GM12878 (cell line): ENCODE data around the gene SGSM2. TPM values are rescaled to one million over a fixed set of nuclear protein-coding genes. Genes with fewer than 3 reads are reported as not detected.

ENCODE experiments used
- ATAC-seq: fragments of 200-7000 bp; cut with Tn5 transposase; 3 replicates; pipeline ENCODE4 v1.9.1; 2020; ENCODE audit warnings: mild to moderate bottlenecking, moderate library complexity
- BruUV-seq: library from RNA; stranded (reverse); fragments of 400-500 nt; replicated peaks from 2 replicates; lab custom pipeline; 2021; lab: Mats Ljungman, UMichigan
- CTCF ChIA-PET: fragments of 300-600 bp; sonication (Branson Sonifier 250); formaldehyde crosslinking; extraction: SDS; loops from one replicate; lab custom pipeline; 2021; ENCODE audit warnings: inconsistent platforms; lab: Yijun Ruan, JAX
- POLR2A ChIA-PET: fragments of 350-600 bp; formaldehyde crosslinking; extraction: SDS; loops from one replicate; lab custom pipeline; 2021; ENCODE audit warnings: inconsistent platforms; lab: Charles Lee
- RAD21 ChIA-PET: fragments of 300-600 bp; sonication (Branson Sonifier 250); formaldehyde crosslinking; loops from one replicate; lab custom pipeline; 2023; ENCODE audit warnings: antibody characterized with exemption; ENCODE audit not compliant: unreplicated experiment; lab: Charles Lee
- SMC1A ChIA-PET: fragments of 300-600 bp; sonication (Branson Sonifier 250); formaldehyde crosslinking; loops from one replicate; lab custom pipeline; 2023; ENCODE audit not compliant: unreplicated experiment, uncharacterized antibody; lab: Charles Lee
- DNase-seq: peaks from one replicate; pipeline ENCODE4 v3.0.0-alpha.2; 2011; ENCODE audit warnings: low read depth, low spot score
- FAIRE-seq: peaks from 3 replicates; lab custom pipeline; 2011; peaks lifted over from hg19 to GRCh38; lab: Jason Lieb, UNC
- H2AFZ ChIP-seq: 2 replicates; pipeline ENCODE4 v1.6.0; 2011; ENCODE audit warnings: low read depth, low read length, control low read depth; ENCODE audit not compliant: control insufficient read depth
- H3K27ac ChIP-seq: 2 replicates; pipeline ENCODE4 v1.5.1; 2011; ENCODE audit warnings: control low read depth; ENCODE audit not compliant: control insufficient read depth, insufficient read depth
- H3K27me3 ChIP-seq, 2 experiments: replicated peaks in 1 of 2; 2 replicates each; pipeline versions ENCODE4 v1.6.0 to v1.6.1; 2011; ENCODE audit warnings: low read length in 1 of 2; ENCODE audit not compliant: control insufficient read depth in 2 of 2, insufficient read depth in 2 of 2
- H3K36me3 ChIP-seq, 2 experiments: 2 replicates each; pipeline ENCODE4 v1.5.1; 2011; ENCODE audit warnings: low read length in 1 of 2; ENCODE audit not compliant: control insufficient read depth in 2 of 2, insufficient read depth in 2 of 2
- H3K4me1 ChIP-seq: 2 replicates; pipeline ENCODE4 v1.6.1; 2011; ENCODE audit warnings: mild to moderate bottlenecking, low read length, moderate library complexity, mixed read lengths; ENCODE audit not compliant: control insufficient read depth, insufficient read depth
- H3K4me2 ChIP-seq: 2 replicates; pipeline ENCODE4 v1.6.0; 2011; ENCODE audit warnings: control low read depth; ENCODE audit not compliant: control insufficient read depth, insufficient read depth
- H3K4me3 ChIP-seq: fragments of 200-600 bp; sonication (generic); 2 replicates; pipeline ENCODE4 v1.5.1; 2016
- H3K79me2 ChIP-seq: 2 replicates; pipeline ENCODE4 v1.6.0; 2011; ENCODE audit warnings: low read length; ENCODE audit not compliant: control insufficient read depth, insufficient read depth
- H3K9ac ChIP-seq: 2 replicates; pipeline ENCODE4 v1.8.0; 2011; ENCODE audit warnings: low read length, control low read depth, mixed read lengths; ENCODE audit not compliant: control insufficient read depth, insufficient read depth
- H3K9me3 ChIP-seq: replicated peaks from 3 replicates; pipeline ENCODE4 v1.5.1; 2011; ENCODE audit warnings: mild to moderate bottlenecking, low read length; ENCODE audit not compliant: control insufficient read depth, insufficient read depth
- H4K20me1 ChIP-seq: 2 replicates; pipeline ENCODE4 v1.6.0; 2011; ENCODE audit not compliant: control insufficient read depth, insufficient read depth
- CBX5 ChIP-seq: sonication (generic); IDR thresholded peaks from 2 replicates; pipeline ENCODE4 v1.6.1; 2016; ENCODE audit warnings: low read depth, moderate library complexity, mild to moderate bottlenecking, inconsistent platforms
- CHD4 ChIP-seq: fragments of 200-600 bp; sonication (generic); IDR thresholded peaks from 2 replicates; pipeline ENCODE4 v1.6.1; 2016; ENCODE audit warnings: mild to moderate bottlenecking
- JUND ChIP-seq: IDR thresholded peaks from 2 replicates; pipeline ENCODE4 v1.6.1; 2012; ENCODE audit warnings: low read depth, mild to moderate bottlenecking, low read length, improper control_type of control experiment, moderate library complexity
- NR2F1 ChIP-seq: fragments of 450-650 bp; conservative IDR thresholded peaks from 2 replicates; pipeline ENCODE4 v1.6.1; 2017; ENCODE audit warnings: mild to moderate bottlenecking
- ZZZ3 ChIP-seq: IDR thresholded peaks from 2 replicates; pipeline ENCODE4 v1.6.1; 2011; ENCODE audit warnings: low read depth; ENCODE audit not compliant: control insufficient read depth, insufficient read length
- WGBS: methylation state at CpG from one replicate; pipeline ENCODE4 v1.1.6; 2016; ENCODE audit warnings: low lambda C conversion rate; ENCODE audit not compliant: insufficient replicate concordance, insufficient coverage; ENCODE audit errors: missing lambda C conversion rate; 5-methylcytosine and 5-hydroxymethylcytosine counted together
- in situ Hi-C: fragments of 300-500 bp; cut with MboI; formaldehyde crosslinking; loops from 9 replicates; pipeline ENCODE4 v1.14.3; 2018; ENCODE audit warnings: mixed read lengths
- intact Hi-C: fragments of 100-400 bp; cut with micrococcal nuclease; formaldehyde crosslinking; loops from one replicate; pipeline ENCODE4 v1.14.2; 2022; ENCODE audit not compliant: unreplicated experiment
- polyA plus RNA-seq, 11 experiments: library from polyadenylated mRNA; depleted of rRNA in 4 of 11; unstranded in 6 of 11; stranded (reverse) in 5 of 11; fragments of >200 nt; fragmentation: Nextera tagmentation in 4 of 11; fragmentation: Illumina TruSeq in 1 of 11; extraction: Ambion mirVana in 4 of 11; extraction: Trizol in 1 of 11; gene quantifications; 1 replicate in 1 of 11; 2 replicates in 10 of 11; pipeline versions ENCODE4 v1.2.1 to v1.2.3, GENCODE V29; 2011 to 2016; ENCODE audit warnings: inconsistent platforms in 2 of 11, missing spikeins in 2 of 11, low read depth in 1 of 11
- total RNA-seq, 4 experiments: library from RNA; depleted of rRNA in 3 of 4; stranded (reverse); fragments of >200 nt in 3 of 4; fragmentation: Illumina TruSeq in 1 of 4; extraction: Trizol in 1 of 4; gene quantifications; 2 replicates each; pipeline versions ENCODE4 v1.2.1 to v1.2.3, GENCODE V29; 2013 to 2021

The SGSM2 gene
- total and polyA plus RNA-seq, 10 of the 15 experiments (the other 5 are each of a cell fraction or from before 2014, with no cell fraction given), result 0.50 to 50.9 (median 18.5) TPM

GRCh38 chr17:2372681-2373080 is 35.4 kb downstream of the SGSM2 start:
- no peak for TF ChIP-seq CHD4
- no peak for TF ChIP-seq JUND
- no peak for TF ChIP-seq CBX5
- Histone ChIP-seq H3K27ac (no peak overlapping the region), H3K9ac (no peak overlapping the region), H3K36me3 (no peaks in the 10 kb centered on the region; a peak in 2 of 4 replicates), H3K9me3 (no peaks in the 10 kb centered on the region), H3K79me2 (no peaks in the 10 kb centered on the region), H4K20me1 (no peaks in the 10 kb centered on the region), H3K4me2 (no peak overlapping the region), H3K27me3 (no peaks in the 10 kb centered on the region), H3K4me3 (no peak overlapping the region), H2AFZ (no peak overlapping the region), H3K4me1 (no peaks in the 10 kb centered on the region)
- in situ Hi-C loops, result no loop called here
- no TSS peak for BruUV-seq
- DNase-seq, result no peak
- intact Hi-C loops, result no loop called here
- no peak for FAIRE-seq
- POLR2A ChIA-PET, result no interaction called here
- WGBS, result 84% methylated on average over 16 of the region's 16 CpGs
- RAD21 ChIA-PET, result interaction anchor here (1.9 kb wide), 1 partner anchor 10 kb away, joined by 5 read pairs; no protein-coding TSS in a partner anchor
- CTCF ChIA-PET, result interaction anchor here (1.9 kb wide), 1 partner anchor 10 kb away, joined by 8 read pairs; no protein-coding TSS in a partner anchor
- no peak for ATAC-seq
- SMC1A ChIA-PET, result interaction anchor here (1.8 kb wide), 1 partner anchor 43 kb away, joined by 7 read pairs; no protein-coding TSS in a partner anchor

- Histone ChIP-seq H3K9ac (no peak overlapping the region), H3K4me2 (no peak overlapping the region), H3K79me2 (no peaks in the 10 kb centered on the region), H2AFZ (no peak overlapping the region), H3K27ac (no peak overlapping the region)
- ChIA-PET POLR2A (no interaction called here), SMC1A (interaction anchor here (1.8 kb wide), 1 partner anchor 43 kb away, joined by 7 read pairs; no protein-coding TSS in a partner anchor)
- DNase-seq, result no peak
- in situ Hi-C loops, result no loop called here
- ATAC-seq, result no peak
- TF ChIP-seq ZZZ3, result no peak
- TF ChIP-seq NR2F1, result no peak
- TF ChIP-seq, all 136 proteins: peak for 0
- RAD21 ChIA-PET, result interaction anchor here (1.9 kb wide), 1 partner anchor 9 kb away, joined by 5 read pairs; no protein-coding TSS in a partner anchor
- Histone ChIP-seq H3K4me3 (no peak overlapping the region), H4K20me1 (no peaks in the 10 kb centered on the region), H3K27me3 (no peaks in the 10 kb centered on the region), H3K4me1 (no peaks in the 10 kb centered on the region), H3K36me3 (no peaks in the 10 kb centered on the region; a peak in 2 of 4 replicates), H3K9me3 (no peaks in the 10 kb centered on the region)
- FAIRE-seq, result no peak
- intact Hi-C loops, result no loop called here
- CTCF ChIA-PET, result interaction anchor here (0.8 to 1.9 kb wide), 2 partner anchors 9 to 43 kb away, joined by 3 to 8 read pairs; no protein-coding TSS in a partner anchor
- no TSS peak for BruUV-seq
- 91% methylated on average over 15 of the region's 18 CpGs for WGBS
Measured at GRCh38 chr17:2373179-2373578, 35.9 kb downstream of the SGSM2 start.
